DMS153 (cell line): Measurements from ENCODE around the gene SOST.
A peak's percentile ranks its signal among the peaks of the same experiment; 100 is the strongest.

Source experiments
- DNase-seq: peaks from one replicate; lab custom pipeline; 2025; lab: John Stamatoyannopoulos, UW

SOST gene

DNA sequence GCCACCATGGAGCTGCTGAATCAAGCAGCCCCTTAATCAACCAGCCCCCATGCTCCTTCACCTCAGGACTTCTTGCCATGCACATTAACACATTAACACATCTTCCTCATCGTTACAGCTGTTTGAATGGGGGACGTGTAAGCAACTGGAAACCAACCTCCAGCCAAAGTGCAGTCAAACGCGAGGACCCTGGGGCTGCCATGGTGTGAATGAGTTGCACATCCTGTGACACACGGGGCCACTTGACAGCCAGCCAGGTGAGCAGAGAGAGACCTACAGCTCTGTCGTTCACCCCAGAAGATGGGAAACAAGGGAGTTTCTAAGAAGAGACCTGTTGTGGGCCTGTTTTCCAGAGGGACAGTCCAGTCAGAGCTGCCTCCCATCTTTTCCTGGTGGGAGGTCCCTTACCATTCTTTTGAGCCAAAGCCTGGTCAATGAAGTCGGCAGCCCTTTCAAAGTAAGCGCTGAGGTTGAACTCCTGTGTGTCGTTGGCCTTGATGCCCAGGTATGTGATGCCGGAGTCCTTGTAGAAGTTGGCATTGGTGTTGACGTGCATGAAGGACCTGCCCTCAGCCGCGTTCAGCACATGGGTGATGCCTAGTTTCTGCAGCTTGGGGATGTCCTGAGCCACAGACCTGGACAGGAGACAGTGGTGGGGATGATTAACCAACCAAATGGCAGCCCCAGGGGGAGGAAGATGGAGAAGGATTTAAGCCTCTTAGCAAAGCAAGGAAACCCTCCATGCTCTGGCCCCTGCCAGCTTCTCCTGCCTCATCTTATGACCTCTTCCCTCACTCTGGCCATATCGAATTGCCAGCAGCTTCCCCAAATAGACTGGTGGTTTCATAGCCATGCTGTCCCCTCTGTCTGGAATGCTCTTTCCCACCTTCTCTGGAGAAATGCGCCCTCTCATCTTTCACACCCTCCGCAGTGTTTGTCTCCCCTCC, 16.0 kb upstream of the SOST start:
- DNase-seq = no peak

DNA sequence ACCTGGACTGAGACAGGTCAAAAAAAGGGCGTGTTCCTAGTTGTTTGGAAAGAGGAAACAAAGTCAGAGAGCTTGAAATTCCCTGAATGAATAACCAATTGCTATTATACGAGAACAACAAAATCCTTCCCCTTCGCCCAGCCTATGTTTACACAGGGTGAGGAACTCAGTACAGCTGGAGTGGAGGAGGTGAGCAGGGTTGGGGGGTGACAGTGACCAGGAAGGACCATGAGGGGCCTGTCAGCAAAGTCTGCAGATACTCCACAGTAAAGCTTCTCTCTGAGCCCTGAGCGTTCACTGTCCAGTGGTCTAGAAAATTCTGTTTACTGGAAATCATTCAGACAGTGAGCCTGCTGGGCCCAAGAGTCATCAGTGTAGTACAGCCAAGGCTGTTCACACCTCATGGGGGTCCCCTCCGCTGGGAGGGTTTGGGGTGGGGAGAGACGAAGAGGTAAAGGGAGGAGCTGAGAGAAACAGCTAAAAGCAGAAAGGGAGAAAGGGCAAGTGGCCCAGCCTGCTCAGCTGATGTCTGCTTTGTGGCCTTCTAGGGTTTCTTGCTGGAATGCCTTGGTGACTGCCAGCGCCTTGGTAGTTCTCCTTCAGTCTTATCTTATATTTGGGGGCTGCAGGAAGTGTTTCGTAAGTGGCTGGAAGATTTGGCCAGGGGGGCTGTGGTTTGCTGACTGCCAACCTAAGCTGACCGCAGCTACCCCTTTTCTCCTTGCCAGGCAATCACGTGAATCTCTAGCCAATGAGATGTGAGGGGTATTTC, 14.5 kb upstream of the SOST start:
- no peak for DNase-seq

DNA sequence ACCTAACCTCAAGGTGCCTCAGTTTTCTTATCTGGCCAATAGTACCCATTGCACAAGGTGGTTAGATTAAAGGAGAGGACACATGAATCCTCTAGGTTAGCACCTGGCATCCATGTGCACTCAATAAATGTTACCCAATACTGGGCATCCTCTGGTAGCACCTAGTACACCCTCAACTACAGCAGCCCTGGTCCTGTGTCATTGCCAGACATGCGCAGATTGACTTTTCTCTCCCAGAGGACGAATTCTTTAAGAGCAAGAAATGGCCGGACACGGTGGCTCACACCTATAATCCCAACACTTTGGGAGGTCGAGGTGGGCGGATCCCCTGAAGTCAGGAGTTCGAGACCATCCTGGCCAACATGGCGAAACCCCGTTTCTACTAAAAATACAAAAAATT, 12.9 kb upstream of the SOST start:
- no peak for DNase-seq

DNA sequence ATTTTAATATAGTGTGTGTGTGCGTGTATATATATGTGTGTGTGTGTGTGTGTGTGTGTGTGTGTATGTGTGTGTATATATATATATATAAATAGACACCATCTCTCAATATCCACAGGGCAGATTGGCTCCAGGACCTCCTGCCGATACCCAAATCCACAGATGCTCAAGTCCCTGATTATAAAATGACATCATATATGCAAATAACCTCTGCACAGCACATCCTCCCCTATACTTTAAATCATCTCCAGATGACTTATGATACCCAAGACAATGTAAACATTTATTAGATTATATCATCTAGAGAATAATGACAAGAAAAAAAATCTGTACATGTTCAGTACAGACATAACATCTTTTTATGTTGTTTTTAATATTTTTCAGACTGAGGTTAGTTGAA, 12.4 kb upstream of the SOST start:
- DNase-seq = no peak

DNA sequence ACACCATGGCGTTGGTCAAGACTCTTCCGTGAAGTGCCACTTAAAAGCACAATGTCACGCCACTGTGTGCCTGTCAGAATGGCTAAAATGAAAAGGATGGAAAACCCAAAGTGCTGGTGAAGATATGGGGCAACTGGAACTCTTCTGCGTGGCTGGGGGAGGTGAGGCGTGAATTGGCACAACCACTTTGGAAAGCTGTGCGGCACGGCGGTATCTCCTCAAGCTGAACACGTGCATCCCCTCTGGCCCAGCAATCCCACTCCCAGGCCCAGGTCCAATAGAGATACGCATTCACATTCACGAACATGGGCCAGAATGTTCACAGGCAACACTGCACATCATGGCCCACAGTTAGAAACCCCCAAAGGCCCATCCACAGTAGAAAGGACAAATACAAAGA, 11.3 kb upstream of the SOST start:
- DNase-seq = no peak

DNA sequence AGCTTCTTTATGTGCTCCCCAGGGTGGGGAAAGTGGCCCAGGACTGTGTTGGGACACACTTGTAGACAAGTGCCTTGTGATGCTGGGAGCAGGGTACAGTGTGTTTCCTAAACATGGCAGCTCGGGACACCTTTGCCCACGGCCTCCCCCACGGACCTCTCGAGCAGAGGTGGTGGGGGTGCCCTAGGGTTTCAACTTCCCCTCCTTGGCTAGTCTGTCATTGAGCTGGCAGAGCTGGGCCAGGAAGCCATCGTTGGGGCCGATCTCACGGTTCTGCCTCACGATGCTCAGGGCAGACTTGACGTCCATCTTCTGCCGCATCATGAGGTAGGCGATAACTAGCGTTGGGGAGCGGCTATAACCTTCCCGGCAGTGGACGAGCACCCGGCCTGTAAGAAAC, 10.8 kb upstream of the SOST start:
- no peak for DNase-seq

DNA sequence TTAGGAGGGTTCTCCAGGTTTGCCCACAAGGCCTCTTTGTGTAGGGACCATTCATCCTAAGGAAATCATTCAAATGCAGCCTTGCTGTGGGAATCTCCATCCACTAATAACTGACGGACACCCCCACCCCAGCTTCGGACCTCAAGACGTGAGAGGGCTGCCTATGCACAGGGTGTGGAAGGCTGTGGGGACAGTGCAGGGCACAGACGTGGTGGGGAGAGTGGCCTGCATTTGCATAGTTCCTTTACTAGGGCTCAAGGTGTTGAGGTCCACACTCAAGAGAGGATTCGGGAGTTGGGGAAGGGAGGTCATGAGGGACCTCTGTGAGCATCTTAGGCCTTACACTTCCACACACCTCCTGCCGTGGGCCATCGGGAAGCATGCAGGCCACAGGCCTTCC, 10.4 kb upstream of the SOST start:
- DNase-seq = no peak

DNA sequence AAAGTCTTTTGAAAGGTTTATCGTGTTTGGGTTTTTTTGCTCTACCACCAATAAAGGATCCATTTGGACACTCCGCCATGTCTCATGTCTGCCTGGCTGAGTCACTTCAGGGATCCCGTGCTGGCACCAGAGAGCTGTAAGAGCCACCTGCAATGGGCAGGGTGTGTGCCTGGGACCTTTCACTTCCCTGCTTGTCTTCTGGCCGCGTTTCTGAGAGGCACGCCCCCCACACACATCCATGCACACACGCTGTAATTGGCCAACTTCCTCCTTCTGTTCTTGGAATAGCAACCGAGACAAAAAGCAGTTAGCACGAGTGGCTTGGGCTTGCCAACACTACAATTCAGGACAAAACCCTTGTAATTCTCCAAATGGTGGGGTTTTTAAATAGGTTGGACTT, 9.8 kb upstream of the SOST start:
- no peak for DNase-seq

DNA sequence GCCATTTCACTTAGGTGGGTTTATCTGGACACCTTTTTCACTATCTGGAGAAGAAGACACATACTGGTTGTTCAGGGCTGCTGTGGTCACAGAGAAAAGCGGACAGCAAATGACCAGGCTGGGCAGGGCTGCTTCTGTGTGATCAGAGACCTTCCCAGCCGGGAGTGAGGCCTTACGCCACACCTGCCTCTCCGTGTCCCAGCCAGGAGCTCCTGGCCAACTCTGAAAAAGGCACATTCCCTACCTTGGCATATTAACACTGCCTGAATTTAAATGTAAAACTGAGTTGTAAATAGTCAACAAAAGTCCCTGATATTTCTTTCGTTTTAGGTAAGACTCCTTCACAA, 9.1 kb upstream of the SOST start:
- DNase-seq = no peak

DNA sequence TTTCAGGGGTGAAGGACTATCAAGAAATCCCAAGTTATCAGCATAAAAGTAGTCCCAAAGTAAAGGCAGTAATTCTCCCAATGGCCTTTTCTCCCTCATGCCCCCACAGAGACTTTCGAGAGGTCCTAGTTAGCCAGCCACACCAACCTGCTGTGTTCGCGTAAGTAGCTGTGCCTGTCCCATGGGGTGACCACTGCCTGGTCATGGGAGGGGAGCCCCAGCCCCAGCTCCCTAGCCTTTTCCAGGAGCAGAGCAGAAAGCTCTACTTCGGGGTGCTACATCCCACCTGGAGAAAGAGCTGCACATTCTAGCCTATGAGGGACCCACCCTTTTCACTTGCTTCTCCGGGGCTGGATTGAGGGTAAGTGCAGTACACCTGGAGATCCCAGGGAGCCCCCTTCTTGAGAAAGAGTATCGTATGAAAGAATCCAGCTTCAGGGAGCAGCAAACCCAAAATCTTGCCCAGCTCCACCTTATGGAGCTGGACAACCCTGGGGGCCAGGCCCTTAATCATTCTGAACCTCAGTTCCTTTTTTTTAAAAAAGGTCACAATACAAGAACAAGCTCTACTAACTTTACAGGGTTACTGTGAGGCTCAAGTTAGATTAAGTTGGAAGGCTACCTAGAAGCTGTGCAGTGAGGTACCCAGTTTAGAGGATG, 8.6 kb upstream of the SOST start:
- no peak for DNase-seq

DNA sequence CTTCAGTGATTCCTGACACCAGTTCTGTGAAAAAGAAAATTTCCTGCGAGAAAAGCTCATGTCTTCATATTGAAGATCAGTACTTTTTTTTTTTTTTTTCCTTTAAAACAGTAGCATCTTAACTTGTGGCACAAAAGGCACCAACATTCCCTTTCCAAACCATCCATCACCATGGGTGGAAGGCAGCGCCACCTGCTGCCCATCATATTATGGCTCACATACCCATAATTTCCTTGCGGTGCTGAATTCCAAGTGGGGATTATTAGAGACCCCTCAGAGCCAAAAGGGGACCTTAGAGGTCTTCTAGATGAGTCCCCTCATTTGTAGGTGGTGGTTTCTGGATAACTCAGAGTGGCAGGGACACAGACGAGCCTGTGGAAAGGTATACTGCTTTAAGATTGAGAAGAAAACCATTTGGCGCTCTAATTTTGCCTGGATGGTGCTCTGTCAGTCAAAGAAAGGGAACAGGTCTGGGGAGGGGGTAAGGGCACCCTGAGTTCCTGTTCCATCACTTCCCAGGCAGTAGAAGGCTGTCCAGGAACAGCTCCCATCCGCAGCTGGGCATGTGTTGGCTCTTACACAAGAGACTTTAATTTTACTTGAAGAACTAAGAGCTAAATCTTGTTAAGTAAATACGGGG, 7.9 kb upstream of the SOST start:
- DNase-seq = no peak

DNA sequence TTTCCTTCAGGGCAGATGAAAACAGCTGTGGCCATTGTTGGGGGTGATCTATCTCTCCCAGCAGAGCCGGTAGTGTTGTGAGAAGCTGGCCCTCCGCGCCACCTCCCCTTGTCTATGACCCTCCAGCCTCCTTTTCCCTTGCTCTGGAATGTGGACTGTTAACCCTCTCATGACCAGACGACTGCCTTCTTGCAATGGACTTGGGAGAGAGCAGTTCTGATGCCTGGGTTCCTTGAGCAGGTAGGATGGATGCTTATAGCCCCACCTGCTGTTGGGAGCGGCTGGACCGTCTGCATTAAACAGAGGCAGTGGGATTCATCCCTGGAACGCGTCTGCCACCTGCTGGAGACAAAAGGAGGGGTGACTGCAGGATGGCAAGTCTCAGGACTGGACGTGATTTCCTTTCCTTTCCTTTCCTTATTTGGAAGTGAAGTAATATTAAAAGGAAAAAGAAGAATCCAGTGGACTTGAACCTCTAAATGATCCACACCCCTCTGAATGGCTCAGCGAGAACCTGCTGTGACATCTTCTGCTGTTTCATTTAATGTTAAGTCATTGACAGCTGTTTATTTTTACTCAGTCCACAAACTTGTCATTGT, 1.8 kb upstream of the SOST start:
- DNase-seq = peak; percentile 82

DNA sequence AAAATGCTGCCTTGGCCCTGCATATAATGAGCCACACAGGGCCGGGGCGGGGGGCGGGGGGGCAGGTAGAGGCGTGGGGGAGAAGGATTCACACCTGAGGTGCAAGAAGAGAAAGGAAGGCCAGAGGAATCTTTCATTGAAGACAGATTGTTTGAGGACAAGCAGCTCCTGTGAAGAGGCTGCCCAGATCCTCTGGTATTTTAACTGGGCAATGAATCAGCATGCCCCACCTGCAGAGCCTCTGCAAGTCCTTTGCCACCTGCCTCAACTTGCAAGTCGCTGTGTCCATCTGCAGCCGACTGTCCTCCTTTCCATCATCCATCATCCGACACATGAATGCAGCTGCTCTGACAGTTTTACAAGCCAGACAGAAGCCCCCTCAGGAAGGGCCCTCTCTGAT, 1.2 kb upstream of the SOST start:
- no peak for DNase-seq

DNA sequence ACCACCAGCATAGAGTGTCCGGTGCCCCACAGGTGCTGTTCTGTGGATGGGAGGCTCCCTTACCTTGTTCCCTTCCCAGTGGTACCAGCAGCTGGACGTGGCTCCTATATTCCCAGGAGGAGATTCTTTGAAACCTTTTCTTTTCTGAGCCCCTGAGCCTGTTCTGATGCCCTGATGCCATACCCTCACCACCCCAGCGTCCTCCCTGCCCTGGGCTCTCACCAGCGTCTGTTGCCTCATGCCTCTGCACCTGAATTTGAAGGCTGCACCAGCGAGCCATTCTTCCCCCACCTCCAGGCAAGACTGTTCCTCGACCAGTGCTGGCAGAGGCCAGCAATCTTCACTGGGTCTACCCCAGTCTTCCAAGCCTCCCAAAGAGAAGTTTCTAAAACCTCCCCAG, 505 bp downstream of the SOST start:
- no peak for DNase-seq

DNA sequence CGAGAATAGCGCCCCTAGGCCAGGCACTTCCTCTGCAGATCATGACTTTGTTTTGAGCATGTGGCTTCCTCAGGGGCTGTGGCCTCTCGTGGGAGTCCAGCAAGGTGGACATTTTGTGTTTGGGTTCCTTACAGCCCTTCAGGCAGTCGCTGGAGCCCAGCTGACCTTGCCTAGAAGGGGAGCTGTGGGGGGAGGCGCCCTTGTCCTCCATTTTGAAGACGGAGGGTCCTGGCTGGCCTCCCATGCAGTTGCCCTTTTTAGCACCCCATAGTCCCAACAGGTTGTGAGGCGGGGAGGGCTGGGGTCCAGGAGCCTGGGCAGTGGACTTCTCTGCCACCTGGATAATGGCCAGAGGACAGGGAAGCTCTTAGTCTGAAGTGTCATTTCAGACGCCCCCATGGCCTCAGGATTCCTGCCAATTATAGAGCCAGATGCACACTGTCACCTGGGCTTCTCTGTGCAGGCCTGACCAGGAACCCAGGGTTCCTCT, 1.4 kb downstream of the SOST start:
- DNase-seq = no peak

DNA sequence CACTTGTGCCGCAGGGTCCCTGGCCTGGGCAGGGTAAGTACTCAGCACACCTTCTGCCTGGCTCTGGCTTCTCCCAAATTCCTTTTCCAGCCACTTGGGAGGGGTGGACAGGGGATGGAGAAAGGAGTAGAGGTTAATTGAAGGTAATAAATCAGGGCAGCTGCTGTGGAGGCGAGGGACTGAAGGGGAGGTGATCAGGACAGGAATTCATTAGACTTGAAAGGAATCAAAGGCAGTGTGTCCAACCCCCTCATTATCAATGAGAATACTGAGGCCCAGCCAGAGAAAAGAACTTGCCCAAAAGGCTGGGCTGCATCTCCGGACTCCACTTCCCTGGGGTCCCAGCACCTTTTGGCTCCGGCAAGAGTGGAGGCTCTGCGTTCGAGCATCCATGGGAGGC, 2.4 kb downstream of the SOST start:
- no peak for DNase-seq

DNA sequence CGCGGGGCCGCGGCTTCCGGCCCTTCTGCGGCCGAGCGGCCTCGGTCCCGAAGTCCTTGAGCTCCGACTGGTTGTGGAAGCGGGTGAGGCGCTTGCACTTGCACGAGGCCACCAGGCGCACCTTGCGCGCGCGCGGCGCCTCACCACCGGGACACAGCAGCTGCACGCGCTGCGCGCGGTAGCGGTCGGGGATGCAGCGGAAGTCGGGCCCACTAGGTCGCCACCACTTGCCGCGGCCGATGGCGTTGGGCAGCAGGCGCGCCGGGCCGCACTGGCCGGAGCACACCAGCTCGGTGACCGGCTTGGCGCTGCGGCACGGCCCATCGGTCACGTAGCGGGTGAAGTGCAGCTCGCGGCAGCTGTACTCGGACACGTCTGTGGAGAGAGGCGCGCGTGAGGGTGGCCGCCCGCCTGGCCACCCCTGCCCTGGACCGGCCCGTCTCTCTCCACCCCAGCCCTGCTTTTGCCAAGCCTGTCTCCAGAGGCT, 3.2 kb downstream of the SOST start:
- DNase-seq = no peak

DNA sequence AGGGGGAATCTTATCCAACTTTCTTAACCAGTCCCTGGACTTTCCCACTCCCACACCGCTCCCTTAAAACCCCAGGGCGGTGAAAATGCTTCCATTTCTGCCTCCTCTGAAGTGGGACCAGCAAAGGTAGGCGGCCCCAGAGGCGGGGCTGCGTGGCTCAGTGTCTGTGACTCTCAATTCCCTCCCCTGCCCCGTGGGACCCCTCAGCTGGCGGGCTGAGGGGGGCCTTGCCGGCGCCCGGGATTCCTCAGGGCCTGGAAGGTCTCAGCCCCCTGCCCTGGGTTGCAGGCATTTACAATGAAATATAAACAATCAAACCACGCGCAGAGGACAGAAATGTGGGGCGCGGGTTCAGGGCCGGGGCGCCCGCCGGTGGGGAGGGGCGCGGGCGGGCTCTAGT, 3.6 kb downstream of the SOST start:
- DNase-seq = no peak

DNA sequence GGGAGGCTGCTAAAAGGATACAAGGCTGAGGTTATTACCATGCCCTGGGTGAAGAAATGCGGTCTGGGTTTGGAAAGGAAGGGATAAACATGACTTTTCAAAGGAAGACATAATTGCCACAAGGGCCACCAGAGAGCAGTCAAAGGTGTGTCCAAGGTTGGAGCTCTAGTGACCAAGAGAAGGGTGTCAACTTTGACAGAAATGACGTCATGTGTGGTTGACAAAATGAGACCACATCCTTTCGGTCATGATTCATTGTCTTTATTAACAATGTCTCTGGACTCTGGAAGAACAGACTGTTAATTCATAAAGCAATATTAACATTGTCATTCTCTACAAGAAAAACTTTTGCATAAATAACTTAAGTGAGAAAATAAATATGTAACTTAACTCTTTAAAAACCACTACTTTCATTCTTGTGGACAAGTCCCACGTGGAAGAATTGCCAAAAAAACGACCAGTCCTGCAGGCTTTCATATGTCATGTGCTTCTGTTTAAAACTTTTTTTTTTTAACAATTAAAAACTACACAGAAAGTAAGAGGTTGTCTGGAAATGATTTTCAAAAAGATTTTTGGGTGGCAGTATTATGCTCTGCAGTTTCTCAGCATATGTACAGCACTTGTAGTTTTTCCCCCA, 5.0 kb downstream of the SOST start:
- DNase-seq = no peak

DNA sequence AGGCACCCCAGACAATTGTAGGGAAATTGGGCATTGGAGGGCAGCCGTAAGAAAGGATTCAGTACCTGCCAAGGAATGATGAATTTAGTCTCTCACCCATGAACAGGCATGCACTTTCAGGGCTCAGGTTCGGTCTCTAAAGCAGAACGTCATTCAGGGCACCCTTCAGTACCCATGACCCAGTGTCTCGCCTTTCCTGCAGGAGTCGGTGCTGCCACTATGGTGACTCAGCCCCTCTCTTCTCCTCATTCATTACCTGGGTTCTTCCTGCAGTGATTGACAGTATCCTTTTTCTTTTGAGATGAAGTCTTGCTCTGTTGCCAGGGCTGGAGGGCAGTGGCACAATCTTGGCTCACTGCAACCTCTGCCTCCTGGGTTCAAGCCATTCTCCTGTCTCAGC, 8.4 kb downstream of the SOST start:
- DNase-seq = no peak

DNA sequence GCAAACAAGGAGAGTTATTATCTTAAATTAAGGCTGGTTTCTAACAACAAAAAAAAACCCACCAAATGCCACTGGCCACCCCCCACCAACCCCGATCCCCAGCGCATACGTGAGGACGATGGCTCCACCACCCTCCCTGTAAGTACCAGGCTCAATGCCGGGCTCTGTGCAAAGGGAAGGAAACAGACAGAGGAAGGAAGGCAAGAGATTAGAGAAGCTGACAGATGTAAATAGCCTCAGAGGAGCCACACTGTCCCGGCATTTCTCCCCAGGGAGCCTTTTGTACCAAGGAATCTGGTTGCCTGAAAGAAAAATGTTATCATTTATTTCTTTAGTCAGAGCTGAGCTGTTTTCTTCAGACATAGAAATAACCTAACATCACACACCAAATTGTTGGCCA, 13.1 kb downstream of the SOST start:
- no peak for DNase-seq
